IMR-90 (cell line): ENCODE data around the gene ROCK2. TPM values are rescaled to one million over a fixed set of nuclear protein-coding genes. Genes with fewer than 3 reads are reported as not detected.

ENCODE experiments used
- BHLHE40 ChIP-seq: fragments of 150-350 bp; IDR thresholded peaks from 2 replicates; pipeline ENCODE4 v1.6.1; 2016; ENCODE audit warnings: mild to moderate bottlenecking, low read depth, low read length
- microRNA-seq, 2 experiments: library from miRNA; stranded (forward) in 1 of 2; unstranded in 1 of 2; fragments of 10-50 nt in 1 of 2; fragments of <30 nt in 1 of 2; gene quantifications in 1 of 2; microRNA quantifications in 1 of 2; one replicate each; pipeline versions ENCODE3 to v1.1.0; 2013 to 2020; ENCODE audit not compliant: insufficient read depth in 1 of 2, insufficient read length in 1 of 2, unreplicated experiment in 1 of 2
- polyA plus RNA-seq, 3 experiments: library from polyadenylated mRNA; depleted of rRNA; stranded (reverse); fragments of >200 nt; gene quantifications; 2 replicates each; pipeline ENCODE4 v1.2.3, GENCODE V29; 2012; ENCODE audit warnings: low replicate concordance in 1 of 3
- small RNA-seq, 5 experiments: library from RNA; depleted of rRNA; stranded (forward); fragments of <200 nt; gene quantifications; one replicate each; pipeline ENCODE3, GENCODE V24; 2012
- total RNA-seq: library from RNA; depleted of rRNA; stranded (reverse); fragments of >200 nt; gene quantifications from 2 replicates; pipeline ENCODE4 v1.2.3, GENCODE V29; 2012; rRNA removed

Gene ROCK2
- total and polyA plus RNA-seq, 2 of the 4 experiments (the other 2 are of a cell fraction): 9.0 to 28.3 TPM

DNA sequence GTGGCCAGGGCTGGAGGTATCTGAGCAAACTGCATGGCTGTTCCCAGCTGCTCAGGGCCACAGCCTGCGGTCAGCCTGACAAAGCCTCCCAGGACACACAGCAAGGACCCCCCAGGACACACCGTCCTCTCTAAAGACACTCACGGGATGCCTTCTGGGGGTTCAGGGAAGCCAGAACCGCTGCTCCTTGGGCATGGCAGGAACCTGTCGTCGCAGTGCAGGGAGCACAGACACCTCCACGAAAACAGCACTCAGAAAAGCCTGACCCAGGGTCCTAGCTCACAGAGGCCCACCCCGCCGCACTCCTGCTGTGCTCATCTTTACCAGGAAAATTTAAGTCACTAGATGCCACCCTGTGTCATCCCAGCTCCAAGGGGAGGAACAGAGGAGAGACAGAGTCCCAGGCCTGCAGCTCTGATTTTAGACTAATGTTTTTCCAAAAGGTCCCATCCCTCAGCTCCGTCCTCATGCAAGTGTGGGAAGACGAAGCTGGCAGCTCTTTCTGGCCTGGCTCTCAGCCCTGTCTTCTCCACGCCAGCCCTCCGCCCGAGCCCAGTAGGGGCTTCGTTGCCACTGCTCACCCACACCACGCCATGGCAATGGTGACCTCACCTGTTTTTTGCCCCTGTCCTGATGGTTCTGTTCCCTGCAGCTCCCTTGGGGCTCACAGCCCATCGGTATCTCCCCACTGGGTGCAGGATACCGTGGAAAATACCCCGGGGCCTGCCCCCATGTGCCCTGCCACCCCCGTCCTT lies 213.1 kb downstream of the ROCK2 start (continued):
- TF ChIP-seq BHLHE40: no peak

Small RNAs within 50 kb of the gene (microRNA-seq; reads per million reads assigned to microRNA genes)
- not detected for gene RNU6-1081P (ENCODE audit: insufficient read depth, insufficient read length)

Small RNAs within 50 kb of the gene (small RNA-seq; reads per million reads assigned to genes)
- 0 to 4.2 (median 0) reads per million in 5 experiments for gene RNU6-1081P

Other genes starting within 250 kb of the ROCK2 start
- gene SLC66A3, start 189.2 kb downstream of the ROCK2 start, total RNA-seq: 18.1 and 18.9 TPM in 2 replicates
- 25.2 and 27.0 TPM in 2 replicates for gene SLC66A3, start 189.2 kb downstream of the ROCK2 start, polyA plus RNA-seq (2012; rRNA removed)
- gene E2F6, start 121.5 kb upstream of the ROCK2 start, total RNA-seq: 10.9 and 11.7 TPM in 2 replicates
- 7.2 and 8.2 TPM in 2 replicates for gene E2F6, start 121.5 kb upstream of the ROCK2 start, polyA plus RNA-seq (2012; rRNA removed)
- not detected in 2 replicates for gene GREB1, start 189.4 kb upstream of the ROCK2 start, total RNA-seq
- gene GREB1, start 189.4 kb upstream of the ROCK2 start, polyA plus RNA-seq (2012; rRNA removed): 0.05 TPM in 1 of 2 replicates, not detected in the other